ENCODE data around the gene SPSB4. TPM values are rescaled to one million over a fixed set of nuclear protein-coding genes. Genes with fewer than 3 reads are reported as not detected.

The SPSB4 gene
- total RNA-seq, 1 experiment from 2014 or later, result 106 TPM

DNA sequence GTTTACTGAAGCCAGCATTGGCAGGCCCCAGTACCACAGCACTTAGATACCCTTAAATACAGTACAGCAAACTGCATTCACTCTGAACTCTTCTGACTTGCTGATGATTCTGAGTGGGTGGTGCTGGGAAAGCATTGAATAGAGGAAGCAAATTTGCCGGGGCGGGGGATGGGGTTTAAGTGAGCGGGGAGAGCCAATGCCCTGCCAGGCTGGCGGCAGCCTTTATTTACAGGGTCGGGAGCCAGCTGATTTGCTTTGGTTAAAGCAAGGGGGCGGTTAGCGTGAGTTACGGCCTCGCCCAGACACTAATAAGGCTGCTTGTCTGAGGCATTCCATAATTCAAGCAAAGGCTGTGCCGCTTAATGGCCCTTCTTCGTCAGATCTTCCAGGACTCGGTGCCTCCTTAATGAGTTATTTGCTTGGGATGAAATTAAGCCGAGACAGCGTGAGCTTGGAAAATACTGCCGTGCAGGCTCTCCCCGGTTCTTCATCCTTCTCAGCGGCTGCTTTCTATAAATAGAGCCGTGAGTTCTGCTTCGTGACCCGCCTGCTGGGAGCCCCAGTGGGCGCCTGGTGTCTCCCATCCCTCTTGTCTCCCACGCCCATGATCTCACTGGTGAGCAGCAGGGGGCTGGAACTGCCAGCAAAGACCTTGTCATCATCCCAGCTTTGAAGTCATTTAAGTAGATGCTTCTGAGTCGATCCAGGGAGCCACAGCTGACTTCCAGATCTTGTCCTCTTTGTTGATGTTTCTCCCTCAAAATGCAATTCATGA is 25.8 kb downstream of the SPSB4 start:
- peak; percentile 61 to 63 for DNase-seq
- no peaks in the 10 kb centered on the region for H3K27me3 ChIP-seq
- H3K9me3 ChIP-seq (replicated peaks), result no peaks in the 10 kb centered on the region
- H3K36me3 ChIP-seq, result 0 out of 2 replicates have a peak, but pooled peaks cover under 1% of the 10 kb centered on the region
- H3K4me3 ChIP-seq, result peak overlapping the region; percentile 9; the same call in 1 of the 2 replicates
- peak overlapping the region; percentile 8; the same call in 1 of the 2 replicates for H3K27ac ChIP-seq
- H3K4me1 ChIP-seq, result peaks cover 28% of the 10 kb centered on the region

GRCh38 chr3:141077631-141078030 is 26.5 kb downstream of the SPSB4 start:
- no peaks in the 10 kb centered on the region for H3K9me3 ChIP-seq (replicated peaks)
- H3K4me1 ChIP-seq, result peaks cover 34% of the 10 kb centered on the region
- no peak overlapping the region; the same call in 1 of the 2 replicates for H3K27ac ChIP-seq
- no peak for DNase-seq
- no peak overlapping the region for H3K4me3 ChIP-seq
- H3K36me3 ChIP-seq, result 0 out of 2 replicates have a peak, but pooled peaks cover 4% of the 10 kb centered on the region
- H3K27me3 ChIP-seq, result no peaks in the 10 kb centered on the region

GRCh38 chr3:141078200-141078599 is 27.1 kb downstream of the SPSB4 start:
- Histone ChIP-seq H3K27ac (no peak overlapping the region), H3K4me3 (no peak overlapping the region), H3K36me3 (0 out of 2 replicates have a peak, but pooled peaks cover 4% of the 10 kb centered on the region), H3K9me3 (replicated peaks) (no peaks in the 10 kb centered on the region), H3K4me1 (peaks cover 40% of the 10 kb centered on the region), H3K27me3 (no peaks in the 10 kb centered on the region)
- no peak for DNase-seq

DNA sequence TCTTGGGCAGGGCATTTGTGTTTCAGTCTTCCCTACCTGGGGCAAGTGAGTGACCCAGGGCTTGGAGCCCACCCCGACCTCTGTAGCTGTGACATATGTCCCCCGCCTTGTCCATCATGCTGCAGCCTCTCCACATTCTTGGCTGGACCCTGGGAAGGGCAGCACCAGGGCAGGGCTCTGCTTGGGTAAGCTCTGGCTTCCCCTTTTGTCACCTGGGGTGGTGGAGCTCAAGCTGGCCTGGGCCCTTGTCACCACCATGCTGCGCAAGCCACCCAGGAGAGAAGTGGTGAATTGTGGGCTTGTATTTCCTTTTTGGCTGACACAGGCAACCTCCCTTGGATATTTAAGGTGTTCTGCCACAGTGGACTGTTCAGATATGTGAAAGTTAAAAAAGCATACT is 29.3 kb downstream of the SPSB4 start:
- Histone ChIP-seq H3K27me3 (no peaks in the 10 kb centered on the region), H3K4me1 (peaks cover 60% of the 10 kb centered on the region), H3K36me3 (0 out of 2 replicates have a peak, but pooled peaks cover 4% of the 10 kb centered on the region), H3K4me3 (no peak overlapping the region), H3K9me3 (replicated peaks) (no peaks in the 10 kb centered on the region), H3K27ac (no peak overlapping the region)
- no peak for DNase-seq

- Histone ChIP-seq H3K36me3 (peaks cover 4% of the 10 kb centered on the region; the same call in 1 of the 2 replicates), H3K4me1 (peaks cover 65% of the 10 kb centered on the region), H3K9me3 (replicated peaks) (no peaks in the 10 kb centered on the region), H3K27ac (no peak overlapping the region), H3K4me3 (no peak overlapping the region), H3K27me3 (no peaks in the 10 kb centered on the region)
- no peak for DNase-seq
These were observed 30.1 kb downstream of the SPSB4 start for GRCh38 chr3:141081141-141081795.

DNA sequence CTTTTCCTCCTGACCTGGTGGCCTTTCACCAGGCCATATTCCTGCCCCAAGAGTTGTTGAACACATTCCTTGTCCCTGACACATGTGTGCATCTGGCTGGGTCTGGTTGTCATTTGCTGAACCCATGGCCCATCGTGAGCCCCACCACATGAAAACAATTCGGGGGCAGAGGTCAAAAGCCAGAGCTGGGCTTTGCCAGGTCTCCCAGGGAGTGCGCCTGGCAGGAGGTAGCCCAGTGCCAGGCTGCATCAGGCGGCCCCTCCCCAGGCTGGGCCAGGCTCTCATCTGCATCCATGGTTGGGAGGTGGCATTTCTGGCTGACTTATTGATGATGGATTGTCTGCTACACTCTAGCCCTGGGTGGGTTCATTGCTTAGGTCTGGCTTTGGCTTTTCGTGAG is 30.9 kb downstream of the SPSB4 start:
- DNase-seq, result no peak
- peaks cover 67% of the 10 kb centered on the region for H3K4me1 ChIP-seq

GRCh38 chr3:141083226-141083625 is 32.1 kb downstream of the SPSB4 start:
- peaks cover 4% of the 10 kb centered on the region; the same call in 1 of the 2 replicates for H3K36me3 ChIP-seq
- H3K9me3 ChIP-seq (replicated peaks), result no peaks in the 10 kb centered on the region
- H3K27me3 ChIP-seq, result no peaks in the 10 kb centered on the region
- no peak for DNase-seq
- peak overlapping the region; percentile 76 for H3K27ac ChIP-seq
- H3K4me1 ChIP-seq, result peaks cover 60% of the 10 kb centered on the region
- H3K4me3 ChIP-seq, result no peak overlapping the region

More for the DNA sequence above, 30.9 kb downstream of the SPSB4 start:
- Histone ChIP-seq H3K9me3 (replicated peaks) (no peaks in the 10 kb centered on the region), H3K4me3 (no peak overlapping the region), H3K27me3 (no peaks in the 10 kb centered on the region), H3K27ac (no peak overlapping the region), H3K36me3 (peaks cover 4% of the 10 kb centered on the region; the same call in 1 of the 2 replicates)

GRCh38 chr3:141083836-141084649 is 32.9 kb downstream of the SPSB4 start:
- peak; percentile 98 to 99 for DNase-seq
- H3K4me1 ChIP-seq, result peaks cover 61% of the 10 kb centered on the region
- peaks cover 4% of the 10 kb centered on the region; the same call in 1 of the 2 replicates for H3K36me3 ChIP-seq
- H3K4me3 ChIP-seq, result no peak overlapping the region
- H3K9me3 ChIP-seq (replicated peaks), result no peaks in the 10 kb centered on the region
- no peaks in the 10 kb centered on the region for H3K27me3 ChIP-seq
- H3K27ac ChIP-seq, result peak overlapping the region; percentile 76

DNA sequence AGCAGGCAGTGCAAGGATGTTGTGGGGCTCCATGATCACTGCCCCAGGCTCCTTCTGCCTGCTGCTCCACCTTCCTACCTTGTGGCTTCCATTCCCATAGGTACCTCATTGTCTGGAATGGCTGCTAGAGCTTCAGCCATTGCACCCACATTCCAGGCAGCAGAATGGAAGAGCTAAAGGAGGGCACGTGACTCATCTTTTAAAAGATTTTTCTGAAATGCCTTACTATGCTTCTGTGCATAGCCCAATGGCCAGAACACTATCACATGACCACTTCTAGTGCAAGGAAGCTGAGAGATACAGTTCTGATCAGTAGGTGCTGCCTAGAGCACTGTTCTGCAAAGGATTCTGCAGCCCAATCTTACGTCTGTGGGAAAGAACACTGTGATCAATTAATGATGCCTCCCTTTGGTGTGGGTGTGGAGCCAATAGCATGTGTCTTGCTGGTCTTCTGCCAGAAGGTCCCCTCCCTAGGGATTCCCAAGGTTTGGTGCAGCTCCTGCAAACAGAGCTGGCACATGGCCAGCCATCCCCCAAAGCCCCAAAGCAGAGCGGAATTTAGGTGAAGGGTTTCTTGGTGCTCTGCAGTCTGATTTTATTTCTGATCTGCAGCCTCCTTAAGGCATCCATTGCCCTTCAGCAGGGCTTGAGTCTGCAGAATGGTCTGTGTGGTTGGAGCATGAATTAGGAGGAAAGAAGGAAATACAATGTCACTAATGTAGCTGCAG is 34.4 kb downstream of the SPSB4 start:
- Histone ChIP-seq H3K4me3 (no peak overlapping the region), H3K27me3 (no peaks in the 10 kb centered on the region), H3K36me3 (peaks cover 4% of the 10 kb centered on the region; the same call in 1 of the 2 replicates), H3K27ac (peak overlapping the region; percentile 76; the same call in 1 of the 2 replicates), H3K4me1 (peaks cover 73% of the 10 kb centered on the region), H3K9me3 (replicated peaks) (no peaks in the 10 kb centered on the region)
- no peak for DNase-seq

DNA sequence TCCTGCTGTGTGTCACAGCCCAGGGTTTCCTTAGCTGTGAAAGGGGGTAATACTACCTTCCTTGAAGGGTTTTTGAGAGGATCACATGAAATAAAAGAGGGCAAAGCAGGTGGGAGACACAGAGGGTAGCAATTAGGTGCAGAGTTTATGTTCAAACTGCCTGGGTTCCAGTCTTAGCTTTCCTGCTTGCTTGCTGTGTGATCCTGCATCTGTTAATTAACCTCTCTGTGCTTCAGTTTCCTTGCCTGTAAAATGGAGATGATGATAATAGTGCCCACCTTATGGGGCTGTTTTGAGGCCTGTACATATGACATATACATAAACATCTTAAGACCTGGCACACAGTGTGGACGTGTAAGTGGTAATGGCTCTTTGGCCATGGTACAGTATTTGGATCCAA is 35.0 kb downstream of the SPSB4 start:
- Histone ChIP-seq H3K4me3 (no peak overlapping the region), H3K9me3 (replicated peaks) (no peaks in the 10 kb centered on the region), H3K4me1 (peaks cover 75% of the 10 kb centered on the region), H3K27me3 (no peaks in the 10 kb centered on the region), H3K27ac (no peak overlapping the region), H3K36me3 (peaks cover 4% of the 10 kb centered on the region; the same call in 1 of the 2 replicates)
- no peak for DNase-seq

DNA sequence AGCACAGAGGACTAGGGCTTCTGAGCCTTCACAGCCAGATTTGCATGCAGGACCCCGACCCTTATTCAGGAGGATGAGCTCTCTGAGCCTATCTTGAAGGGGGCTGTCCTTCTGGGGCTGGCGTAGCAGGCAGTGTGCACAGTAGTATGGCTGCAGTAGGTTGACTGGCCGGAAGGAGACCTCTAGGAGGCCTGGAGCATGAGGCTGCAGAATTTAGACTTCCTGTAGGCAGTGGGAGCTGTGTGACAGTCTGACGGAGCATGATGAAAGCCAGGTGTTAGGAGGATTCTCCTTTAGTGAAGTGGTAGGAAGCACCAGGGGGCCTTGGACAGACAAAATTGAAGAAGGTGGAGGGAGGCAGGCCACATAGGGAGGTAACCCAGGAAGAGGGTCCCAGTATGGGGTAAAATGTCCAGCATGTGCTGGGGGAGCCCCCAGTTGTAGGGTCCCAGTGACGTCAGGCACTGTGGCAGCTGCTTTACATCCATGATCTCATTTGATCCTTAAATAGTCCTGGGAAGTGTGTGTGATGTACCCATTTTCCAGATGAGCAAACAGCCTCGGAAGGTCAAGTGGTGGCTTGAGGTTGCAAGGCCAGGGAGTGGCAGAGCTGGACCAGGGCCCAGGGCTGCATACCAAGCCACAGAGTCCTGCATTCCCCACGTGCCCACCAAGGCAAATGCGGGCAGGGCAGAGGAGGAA is 36.1 kb downstream of the SPSB4 start:
- H3K4me3 ChIP-seq, result no peak overlapping the region
- peaks cover 75% of the 10 kb centered on the region for H3K4me1 ChIP-seq
- H3K27ac ChIP-seq, result no peak overlapping the region
- no peaks in the 10 kb centered on the region for H3K27me3 ChIP-seq
- DNase-seq, result no peak
- H3K36me3 ChIP-seq, result peaks cover under 1% of the 10 kb centered on the region; the same call in 1 of the 2 replicates
- no peaks in the 10 kb centered on the region for H3K9me3 ChIP-seq (replicated peaks)

DNA sequence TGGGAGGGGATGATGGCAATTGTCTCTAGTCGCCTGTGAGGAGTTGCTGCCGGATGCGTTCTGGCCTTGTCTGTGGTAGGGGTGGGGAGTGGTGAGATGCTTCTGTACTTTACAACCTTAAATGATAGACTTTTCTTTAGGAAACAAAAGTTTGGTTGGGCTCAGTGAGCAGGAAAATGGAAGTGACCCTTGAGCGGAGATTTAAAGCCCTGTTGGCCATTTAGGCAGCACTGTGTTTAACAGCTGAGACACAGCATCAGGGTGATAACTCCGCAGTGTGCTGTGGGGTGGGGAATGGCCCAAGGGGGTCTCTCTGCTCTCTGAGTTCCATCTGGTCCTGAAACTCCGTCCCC is 36.6 kb downstream of the SPSB4 start:
- H3K4me3 ChIP-seq, result no peak overlapping the region
- H3K27me3 ChIP-seq, result no peaks in the 10 kb centered on the region
- H3K36me3 ChIP-seq, result no peaks in the 10 kb centered on the region; the same call in 1 of the 2 replicates
- H3K27ac ChIP-seq, result no peak overlapping the region
- DNase-seq, result no peak
- no peaks in the 10 kb centered on the region for H3K9me3 ChIP-seq (replicated peaks)
- peaks cover 75% of the 10 kb centered on the region for H3K4me1 ChIP-seq

GRCh38 chr3:141089339-141090152 is 38.4 kb downstream of the SPSB4 start:
- H3K36me3 ChIP-seq, result no peaks in the 10 kb centered on the region; the same call in 1 of the 2 replicates
- peaks cover 76% of the 10 kb centered on the region for H3K4me1 ChIP-seq
- no peaks in the 10 kb centered on the region for H3K9me3 ChIP-seq (replicated peaks)
- no peaks in the 10 kb centered on the region for H3K27me3 ChIP-seq
- H3K27ac ChIP-seq, result no peak overlapping the region
- no peak for DNase-seq
- no peak overlapping the region for H3K4me3 ChIP-seq

Data from SJCRH30 (cell line).